Measurements from ENCODE around the gene FSD2. TPM values are rescaled to one million over a fixed set of nuclear protein-coding genes. Genes with fewer than 3 reads are reported as not detected.

FSD2 gene
- total RNA-seq, 1 experiment from 2014 or later = not detected

- Histone ChIP-seq H2AFZ (no peak overlapping the region), H3K27me3 (ENCODE audit: insufficient read depth, low read depth) (no peaks in the 10 kb centered on the region), H3K4me2 (no peak overlapping the region), H3K4me1 (replicated peaks; ENCODE audit: insufficient read depth) (no peaks in the 10 kb centered on the region), H4K20me1 (ENCODE audit: insufficient read depth) (no peaks in the 10 kb centered on the region), H3K36me3 (ENCODE audit: low read depth) (no peaks in the 10 kb centered on the region), H3K4me3 (no peak overlapping the region), H3K27ac (no peak overlapping the region), H3K9me2 (ENCODE audit: insufficient read depth) (no peaks in the 10 kb centered on the region), H3F3A (ENCODE audit: insufficient read depth, low read depth) (no peaks in the 10 kb centered on the region), H3K79me2 (ENCODE audit: low read depth) (no peaks in the 10 kb centered on the region), H3K9me3 (ENCODE audit: insufficient read depth, low read depth) (no peaks in the 10 kb centered on the region)
- BruUV-seq (replicated peaks) = no TSS peak
- intact Hi-C loops (cut with micrococcal nuclease; ENCODE audit: unreplicated experiment) = no loop called here
- no peak for DNase-seq
- CTCF ChIA-PET = no interaction called here
- POLR2A ChIA-PET (ENCODE audit: unreplicated experiment) = no interaction called here
- TF ChIP-seq EZH2 (IDR thresholded peaks at IDR 0.05; ENCODE audit: low read depth) (no peak), CTCF (conservative IDR thresholded peaks at IDR 0.05) (no peak)
These were observed 75.8 kb downstream of the FSD2 start for GRCh38 chr15:82730022-82730530.

GRCh38 chr15:82726816-82727215 lies 79.1 kb downstream of the FSD2 start:
- intact Hi-C loops (cut with micrococcal nuclease; ENCODE audit: unreplicated experiment) = no loop called here
- POLR2A ChIA-PET (ENCODE audit: unreplicated experiment) = no interaction called here
- no peaks in the 10 kb centered on the region for H3K79me2 ChIP-seq (ENCODE audit: low read depth)

GRCh38 chr15:82715003-82715402 lies 90.9 kb downstream of the FSD2 start:
- Histone ChIP-seq H3K27ac (no peak overlapping the region), H3K4me1 (replicated peaks; ENCODE audit: insufficient read depth) (no peaks in the 10 kb centered on the region), H2AFZ (no peak overlapping the region), H3F3A (ENCODE audit: insufficient read depth, low read depth) (no peaks in the 10 kb centered on the region), H3K9me2 (ENCODE audit: insufficient read depth) (no peaks in the 10 kb centered on the region), H4K20me1 (ENCODE audit: insufficient read depth) (no peaks in the 10 kb centered on the region), H3K27me3 (ENCODE audit: insufficient read depth, low read depth) (peaks cover 36% of the 10 kb centered on the region; the same call in 1 of the 2 replicates), H3K4me3 (no peak overlapping the region), H3K36me3 (ENCODE audit: low read depth) (no peaks in the 10 kb centered on the region), H3K4me2 (no peak overlapping the region), H3K79me2 (ENCODE audit: low read depth) (no peaks in the 10 kb centered on the region), H3K9me3 (ENCODE audit: insufficient read depth, low read depth) (no peaks in the 10 kb centered on the region; the same call in 1 of the 2 replicates)
- BruUV-seq (replicated peaks) = no TSS peak
- POLR2A ChIA-PET (ENCODE audit: unreplicated experiment) = no interaction called here
- DNase-seq = no peak
- CTCF ChIA-PET = no interaction called here
- no peak for TF ChIP-seq EZH2 (IDR thresholded peaks at IDR 0.05; ENCODE audit: low read depth)
- TF ChIP-seq CTCF (conservative IDR thresholded peaks at IDR 0.05) = no peak
- intact Hi-C loops (cut with micrococcal nuclease; ENCODE audit: unreplicated experiment) = no loop called here

More at GRCh38 chr15:82726816-82727215, 79.1 kb downstream of the FSD2 start:
- CTCF ChIA-PET = no interaction called here
- Histone ChIP-seq H3K4me3 (no peak overlapping the region), H4K20me1 (ENCODE audit: insufficient read depth) (no peaks in the 10 kb centered on the region), H3K9me3 (ENCODE audit: insufficient read depth, low read depth) (no peaks in the 10 kb centered on the region), H2AFZ (no peak overlapping the region), H3K27me3 (ENCODE audit: insufficient read depth, low read depth) (peaks cover 8% of the 10 kb centered on the region), H3K9me2 (ENCODE audit: insufficient read depth) (no peaks in the 10 kb centered on the region), H3K27ac (no peak overlapping the region), H3K36me3 (ENCODE audit: low read depth) (no peaks in the 10 kb centered on the region), H3K4me2 (no peak overlapping the region), H3F3A (ENCODE audit: insufficient read depth, low read depth) (no peaks in the 10 kb centered on the region), H3K4me1 (replicated peaks; ENCODE audit: insufficient read depth) (no peaks in the 10 kb centered on the region)
- TF ChIP-seq EZH2 (IDR thresholded peaks at IDR 0.05; ENCODE audit: low read depth) = no peak
- TF ChIP-seq CTCF (conservative IDR thresholded peaks at IDR 0.05) = no peak
- no peak for DNase-seq
- BruUV-seq (replicated peaks) = no TSS peak
